ENCODE data around the gene DDX39B.
"Not testable (repeated sequence)": the region's sequence is repeated elsewhere in the genome, so short reads cannot be mapped to it uniquely, and the experiment has no call there.

The DDX39B gene

DNA sequence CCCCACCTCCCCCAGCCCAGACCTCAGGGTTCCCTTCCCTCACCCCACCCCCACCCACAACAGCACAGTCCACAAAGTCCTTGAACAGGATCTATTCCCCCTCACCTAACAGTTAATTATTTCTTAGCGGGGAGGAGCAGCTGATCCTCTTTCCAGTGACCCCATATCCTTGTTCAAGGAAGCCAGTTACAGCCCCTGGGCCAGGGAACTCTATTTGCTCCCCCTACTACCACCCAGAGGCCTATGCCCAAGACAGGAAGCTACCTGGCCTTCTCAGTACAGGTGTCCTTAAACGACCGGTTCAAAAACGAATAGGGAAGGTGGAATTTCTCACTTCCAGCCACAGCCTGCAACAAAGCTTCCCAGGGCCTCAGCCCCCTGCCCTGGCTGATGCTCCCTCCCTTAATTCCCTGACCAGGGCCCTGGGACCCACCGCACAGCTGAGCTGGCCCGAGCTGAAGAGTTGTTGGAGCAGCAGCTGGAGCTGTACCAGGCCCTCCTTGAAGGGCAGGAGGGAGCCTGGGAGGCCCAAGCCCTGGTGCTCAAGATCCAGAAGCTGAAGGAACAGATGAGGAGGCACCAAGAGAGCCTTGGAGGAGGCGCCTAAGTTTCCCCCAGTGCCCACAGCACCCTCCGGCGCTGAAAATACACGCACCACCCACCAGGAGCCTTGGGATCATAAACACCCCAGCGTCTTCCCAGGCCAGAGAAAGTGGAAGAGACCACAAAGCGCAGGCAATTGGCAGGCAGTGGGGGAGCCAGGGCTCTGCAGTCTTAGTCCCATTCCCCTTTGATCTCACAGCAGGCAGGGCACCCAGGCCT, 12.3 kb downstream of the DDX39B start:
- DNase-seq, result no peak

DNA sequence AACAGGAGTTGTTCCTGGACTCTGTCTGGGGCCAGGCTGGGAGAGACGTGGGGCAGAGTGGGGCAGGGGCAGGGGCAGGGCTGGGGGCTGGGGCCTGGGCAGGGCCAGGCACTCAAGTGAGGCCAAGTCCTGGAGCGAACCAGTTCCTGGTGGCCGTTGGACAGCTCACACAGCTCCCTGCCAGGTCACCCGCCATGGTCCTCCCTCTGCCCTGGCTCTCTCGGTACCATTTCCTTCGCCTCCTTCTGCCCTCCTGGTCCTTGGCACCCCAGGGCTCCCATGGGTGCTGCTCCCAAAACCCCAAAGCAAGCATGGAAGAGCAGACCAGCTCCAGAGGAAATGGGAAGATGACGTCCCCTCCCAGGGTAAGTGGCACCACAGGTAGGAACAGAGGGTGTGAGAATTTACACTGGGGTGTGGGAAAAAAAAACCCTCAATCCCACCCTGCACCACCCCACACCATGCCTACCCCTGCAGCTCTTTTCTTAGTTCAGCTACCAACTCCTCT, 12.9 kb downstream of the DDX39B start, which contains the start of gene MCCD1:
MCCD1 (plus strand) TSS at position 142 of the 508 bp plus-strand sequence; CDS start at position 195, 53 bp downstream.
- no peak for DNase-seq

DNA sequence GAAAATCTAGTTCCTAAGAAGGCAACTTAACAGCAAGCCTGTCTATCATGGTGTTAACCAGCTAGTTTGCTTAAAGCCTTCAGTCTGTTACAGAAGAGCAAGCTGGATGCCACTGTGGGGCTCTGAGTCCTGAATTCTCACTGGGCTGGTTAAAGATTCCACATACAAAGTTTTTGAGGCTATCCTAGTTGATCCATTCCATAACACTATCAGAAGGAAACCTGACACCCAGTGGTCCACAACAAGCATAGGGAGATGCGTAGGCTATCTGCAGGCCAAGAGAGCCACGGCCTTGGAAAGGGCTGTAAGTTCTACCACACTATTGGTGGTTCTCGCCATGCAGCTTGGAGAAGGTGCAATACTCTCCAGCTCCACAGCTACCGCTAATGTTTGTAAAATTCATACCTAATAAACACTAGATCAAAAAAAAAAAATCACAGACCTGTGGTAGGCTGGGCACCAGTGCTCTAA, 13.5 kb downstream of the DDX39B start:
- DNase-seq, result no peak

DNA sequence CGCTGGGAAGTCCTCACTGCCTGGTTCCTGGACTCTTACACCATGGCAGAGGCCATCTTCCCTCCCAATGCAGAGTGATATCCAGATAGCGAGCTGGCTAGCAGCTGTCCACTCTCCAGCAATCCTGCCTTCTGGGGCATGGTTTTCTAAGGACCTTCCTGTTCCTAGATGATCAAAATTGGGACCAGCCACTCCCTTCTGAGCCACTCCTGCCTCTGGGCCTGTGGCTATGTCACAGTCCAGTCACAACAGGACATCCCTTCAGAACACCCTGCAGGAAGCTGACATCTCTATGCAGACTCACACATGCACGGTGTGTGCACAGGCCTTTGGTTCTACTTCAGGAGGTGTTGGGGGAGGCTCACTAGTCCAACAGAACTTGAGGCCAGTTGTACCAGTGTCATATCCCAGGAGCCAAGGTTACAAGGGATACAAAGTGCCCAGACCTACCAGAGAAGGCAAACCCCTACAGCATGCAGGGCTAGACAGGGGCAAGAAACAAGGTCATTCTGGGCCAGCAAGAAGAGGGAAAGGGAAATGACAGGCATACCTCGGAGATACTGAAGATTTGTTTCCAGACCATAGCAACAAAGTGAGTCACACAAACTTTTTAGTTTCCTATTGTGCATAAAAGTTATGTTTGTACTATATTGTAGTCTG, 15.7 kb downstream of the DDX39B start:
- no peak for DNase-seq

DNA sequence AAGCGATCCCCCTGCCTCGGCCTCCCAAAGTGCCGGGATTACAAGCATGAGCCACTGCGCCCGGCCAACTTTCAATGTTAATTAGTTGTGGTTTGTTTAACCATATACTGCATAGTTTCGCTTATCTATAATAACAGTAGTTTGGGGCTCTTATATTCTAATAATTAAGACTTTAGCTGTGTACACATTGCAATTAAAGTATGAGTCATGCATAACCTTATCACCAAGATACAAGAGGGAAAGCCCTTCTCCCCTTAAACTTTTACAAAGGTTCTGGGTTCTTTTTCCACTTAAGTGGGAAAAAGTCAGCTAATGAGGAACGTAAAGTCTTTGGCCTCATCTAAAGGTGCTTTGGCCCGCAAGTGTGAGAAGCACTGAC, 16.3 kb downstream of the DDX39B start:
- no peak for DNase-seq

DNA sequence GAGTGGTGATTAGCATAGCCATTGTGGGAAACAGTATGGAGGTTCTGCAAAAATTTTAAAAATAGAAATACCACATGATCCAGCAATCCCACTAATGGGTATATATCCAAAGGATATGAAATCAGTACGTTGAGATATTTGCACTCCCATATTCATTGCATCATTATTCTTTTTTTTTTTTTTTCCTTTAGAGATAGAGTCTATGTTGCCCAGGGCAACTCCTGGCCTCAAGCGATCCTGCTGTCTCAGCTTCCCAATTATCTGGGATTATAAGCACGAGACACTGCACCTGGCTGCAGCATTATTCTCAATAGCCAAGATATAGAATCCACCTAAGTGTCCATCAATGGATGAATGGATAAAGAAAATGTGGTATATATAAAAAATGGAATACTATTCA, 20.0 kb downstream of the DDX39B start:
- no peak for DNase-seq

DNA sequence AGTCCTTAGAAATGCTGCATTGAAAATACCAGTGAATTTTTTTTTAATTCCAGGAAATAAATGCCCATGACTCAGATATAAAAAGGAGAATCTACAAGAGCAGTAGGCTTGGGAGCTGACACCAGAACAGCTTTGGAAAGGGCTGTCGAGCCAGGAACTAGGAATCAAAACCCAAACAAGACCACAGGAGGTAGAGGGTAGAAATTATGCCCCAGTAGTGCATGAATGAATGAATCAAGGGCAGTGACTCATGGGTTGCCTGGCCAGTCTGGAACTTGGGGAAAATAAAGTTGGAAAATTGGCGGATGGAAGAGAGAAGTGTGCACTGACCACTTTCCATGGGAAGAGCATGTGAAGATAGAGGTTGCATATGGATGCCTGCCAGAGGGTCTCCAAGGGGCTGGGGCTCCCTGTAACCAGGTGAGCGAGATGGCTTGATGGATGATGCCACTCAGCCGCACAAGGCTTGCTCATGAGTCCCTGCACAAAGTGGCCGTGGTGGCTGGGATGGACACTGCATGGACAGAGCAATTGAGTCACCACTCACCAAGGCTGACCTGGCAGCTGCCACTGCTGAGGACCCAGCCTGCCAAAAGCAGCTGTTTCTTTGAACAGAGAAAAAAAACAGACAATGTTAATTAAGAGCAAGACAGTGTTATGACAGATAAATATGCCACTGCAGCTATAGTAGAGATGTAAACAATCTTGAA, 28.2 kb downstream of the DDX39B start:
- no peak for DNase-seq

DNA sequence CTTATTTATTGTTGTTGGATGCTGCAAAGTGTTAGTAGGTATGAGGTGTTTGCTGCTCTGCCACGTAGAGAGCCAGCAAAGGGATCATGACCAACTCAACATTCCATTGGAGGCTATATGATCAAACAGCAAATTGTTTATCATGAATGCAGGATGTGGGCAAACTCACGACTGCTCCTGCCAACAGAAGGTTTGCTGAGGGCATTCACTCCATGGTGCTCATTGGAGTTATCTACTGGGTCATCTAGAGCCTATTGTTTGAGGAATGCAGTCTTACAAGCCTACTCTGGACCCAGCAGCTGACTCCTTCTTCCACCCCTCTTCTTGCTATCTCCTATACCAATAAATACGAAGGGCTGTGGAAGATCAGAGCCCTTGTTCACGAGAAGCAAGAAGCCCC, 31.8 kb downstream of the DDX39B start:
- DNase-seq, result no peak

DNA sequence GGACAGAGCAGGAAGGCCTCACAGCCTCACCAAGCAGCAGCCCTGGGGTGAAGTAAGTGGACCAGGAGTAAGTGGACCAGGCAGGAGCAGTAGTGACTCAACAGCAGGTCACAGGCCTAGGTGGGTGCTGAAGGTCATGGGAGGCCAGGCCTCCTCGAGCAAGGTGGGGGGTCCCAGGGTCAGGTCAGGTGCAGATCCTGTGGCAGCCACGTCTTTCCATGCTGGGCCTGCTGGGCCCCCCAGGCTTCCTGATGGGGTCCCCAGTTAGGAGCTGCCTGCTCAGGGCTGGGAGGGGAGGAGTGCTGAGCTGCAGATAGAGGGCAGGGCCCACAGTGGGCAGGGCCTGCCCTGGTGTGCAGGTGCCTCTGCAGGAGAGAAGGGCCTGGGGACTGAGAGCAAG, 32.8 kb downstream of the DDX39B start:
- not testable (repeated sequence) for DNase-seq

DNA sequence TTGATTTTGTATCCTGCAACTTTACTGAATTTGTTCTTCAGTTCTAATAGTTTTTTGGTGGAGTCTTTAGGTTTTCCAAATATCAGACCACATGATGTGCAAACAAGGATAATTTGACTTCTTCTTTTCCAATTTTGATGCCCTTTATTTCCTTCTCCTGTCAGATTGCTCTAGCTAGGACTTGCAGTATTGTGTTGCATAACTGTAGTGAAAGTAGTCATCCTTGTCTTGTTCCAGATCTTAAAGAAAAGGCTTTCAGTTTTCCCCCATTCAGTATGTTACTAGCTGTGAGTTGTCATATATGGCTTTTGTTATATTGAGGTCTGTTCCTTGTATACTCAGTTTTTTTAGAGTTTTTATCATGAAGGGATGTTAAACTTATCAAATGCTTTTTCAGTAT, 39.2 kb downstream of the DDX39B start:
- DNase-seq, result no peak

DNA sequence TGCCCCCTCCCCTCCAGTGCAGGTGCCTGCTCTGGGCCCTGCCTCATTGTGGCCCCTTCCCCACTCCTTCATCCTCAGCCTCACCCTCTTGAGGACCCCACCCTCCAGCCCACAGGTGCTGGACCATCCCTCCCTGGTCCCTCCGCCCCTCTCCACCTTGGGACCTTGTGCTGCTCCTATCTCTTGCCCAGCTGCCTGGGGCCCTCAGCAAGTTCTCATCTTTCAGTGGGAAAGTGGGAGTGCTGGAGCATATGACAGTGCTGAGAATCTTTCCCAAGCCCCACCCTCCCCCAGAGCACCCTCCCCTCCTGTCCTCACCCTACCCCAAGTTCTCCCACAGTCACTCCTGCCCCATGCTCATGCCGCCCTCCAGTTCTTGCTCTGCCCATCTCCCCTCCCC, 42.2 kb downstream of the DDX39B start:
- DNase-seq, result not testable (repeated sequence)

DNA sequence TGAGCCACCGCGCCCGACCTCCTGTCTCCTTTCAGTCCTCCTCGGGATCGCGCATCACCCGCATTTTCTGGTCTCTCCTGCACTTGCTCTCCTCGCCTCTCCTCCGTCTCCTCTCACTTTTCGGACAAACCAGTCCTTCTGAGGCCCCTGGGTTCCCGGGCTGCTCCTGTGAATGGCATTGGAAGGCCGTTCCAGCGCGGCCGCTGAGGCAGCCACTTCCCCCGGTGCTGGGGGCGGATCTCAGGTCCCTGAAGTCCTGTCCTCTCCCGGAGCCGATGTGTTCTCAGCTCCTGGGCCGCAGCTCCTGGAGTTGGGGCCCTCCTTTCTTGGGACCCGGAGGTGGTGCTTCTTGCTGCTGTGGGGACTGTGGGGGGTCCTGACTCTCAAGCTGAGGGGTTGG, 43.1 kb downstream of the DDX39B start:
- DNase-seq, result peak in 2 of 51 donors; percentile 2 to 4

DNA sequence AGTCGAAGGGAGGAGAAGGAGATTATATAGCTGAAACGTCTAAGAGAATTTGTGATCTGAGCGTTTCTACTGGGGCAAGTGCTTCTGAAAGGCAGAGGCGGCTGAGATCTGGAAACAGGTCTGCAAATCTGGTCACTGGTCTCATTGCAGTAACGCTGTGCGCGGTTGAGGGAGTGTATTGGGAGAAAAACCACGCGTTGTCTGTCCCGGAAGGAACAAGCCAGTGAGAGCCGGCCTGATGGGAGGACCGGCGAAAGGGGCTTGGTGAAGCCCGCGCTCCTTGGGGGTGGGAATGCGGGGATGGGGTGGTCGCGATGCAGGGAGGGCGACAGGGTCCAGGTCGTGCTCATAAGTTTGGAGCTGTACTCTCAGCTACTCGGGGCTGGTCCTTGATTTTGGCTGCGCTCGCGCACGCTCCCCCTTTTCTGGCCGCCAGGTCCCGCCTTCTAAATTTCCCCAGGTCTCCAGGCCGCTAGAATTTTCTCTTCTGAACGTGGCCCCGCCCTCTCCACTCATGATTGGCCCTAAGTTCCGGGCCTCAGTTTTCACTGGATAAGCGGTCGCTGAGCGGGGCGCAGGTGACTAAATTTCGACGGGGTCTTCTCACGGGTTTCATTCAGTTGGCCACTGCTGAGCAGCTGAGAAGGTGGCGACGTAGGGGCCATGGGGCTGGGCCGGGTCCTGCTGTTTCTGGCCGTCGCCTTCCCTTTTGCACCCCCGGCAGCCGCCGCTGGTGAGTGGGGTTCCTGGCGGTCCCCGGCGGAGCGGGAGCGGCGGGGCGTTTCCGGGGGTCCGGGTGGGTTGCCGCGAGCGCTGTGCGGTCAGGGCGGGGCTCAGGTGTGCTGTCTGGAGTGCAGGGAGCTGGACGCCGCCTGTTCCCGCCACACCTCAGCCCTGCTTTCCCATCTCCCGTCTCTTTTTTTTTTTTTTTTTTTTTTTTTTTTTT, 44.0 kb downstream of the DDX39B start, which contains the start of gene MICB:
MICB (plus strand) TSS at position 615 of the 946 bp plus-strand sequence; CDS start at position 664, 49 bp downstream.
- peak in 27 of 51 donors; percentile 5 to 51 (median 23) for DNase-seq

DNA sequence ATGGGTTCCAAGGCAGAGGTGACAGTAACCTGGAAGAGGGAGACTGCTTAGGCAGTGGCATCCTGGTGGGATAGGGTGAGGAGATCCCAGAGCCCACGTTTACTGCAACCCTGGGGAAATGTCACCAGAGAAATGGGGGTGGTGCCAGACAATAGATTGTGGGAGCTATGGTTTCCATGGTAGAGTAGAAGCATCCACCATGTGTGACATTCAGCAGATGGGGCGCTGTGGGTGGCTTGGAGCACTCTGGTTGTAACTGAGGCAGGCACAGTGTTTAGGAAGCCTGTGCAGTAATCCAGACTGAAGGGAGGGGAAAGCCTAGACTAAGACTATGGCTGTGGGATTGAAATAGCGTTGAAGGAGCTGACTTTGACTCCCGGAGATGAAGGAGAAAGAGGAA, 45.0 kb downstream of the DDX39B start:
- DNase-seq, result peak in 1 of 51 donors; percentile 8

DNA sequence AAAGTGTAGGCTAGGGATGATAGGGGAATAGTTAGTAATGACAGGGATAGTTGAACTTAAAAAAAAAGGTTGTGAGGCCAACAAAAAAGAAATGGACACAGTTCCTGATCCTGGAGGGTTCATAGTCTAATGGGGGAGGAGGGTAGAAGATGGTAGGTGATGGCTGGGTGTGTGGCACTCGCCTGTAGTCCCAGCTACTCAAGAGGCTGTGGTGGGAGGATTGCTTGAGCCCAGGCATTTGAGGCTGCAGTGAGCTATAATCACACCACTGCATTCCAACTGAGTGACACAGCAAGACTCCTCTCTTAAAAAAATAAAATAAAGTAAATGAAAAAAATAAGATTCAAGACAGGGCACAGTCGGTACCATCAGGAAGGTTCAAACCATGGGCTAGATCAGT, 46.2 kb downstream of the DDX39B start:
- DNase-seq, result no peak

DNA sequence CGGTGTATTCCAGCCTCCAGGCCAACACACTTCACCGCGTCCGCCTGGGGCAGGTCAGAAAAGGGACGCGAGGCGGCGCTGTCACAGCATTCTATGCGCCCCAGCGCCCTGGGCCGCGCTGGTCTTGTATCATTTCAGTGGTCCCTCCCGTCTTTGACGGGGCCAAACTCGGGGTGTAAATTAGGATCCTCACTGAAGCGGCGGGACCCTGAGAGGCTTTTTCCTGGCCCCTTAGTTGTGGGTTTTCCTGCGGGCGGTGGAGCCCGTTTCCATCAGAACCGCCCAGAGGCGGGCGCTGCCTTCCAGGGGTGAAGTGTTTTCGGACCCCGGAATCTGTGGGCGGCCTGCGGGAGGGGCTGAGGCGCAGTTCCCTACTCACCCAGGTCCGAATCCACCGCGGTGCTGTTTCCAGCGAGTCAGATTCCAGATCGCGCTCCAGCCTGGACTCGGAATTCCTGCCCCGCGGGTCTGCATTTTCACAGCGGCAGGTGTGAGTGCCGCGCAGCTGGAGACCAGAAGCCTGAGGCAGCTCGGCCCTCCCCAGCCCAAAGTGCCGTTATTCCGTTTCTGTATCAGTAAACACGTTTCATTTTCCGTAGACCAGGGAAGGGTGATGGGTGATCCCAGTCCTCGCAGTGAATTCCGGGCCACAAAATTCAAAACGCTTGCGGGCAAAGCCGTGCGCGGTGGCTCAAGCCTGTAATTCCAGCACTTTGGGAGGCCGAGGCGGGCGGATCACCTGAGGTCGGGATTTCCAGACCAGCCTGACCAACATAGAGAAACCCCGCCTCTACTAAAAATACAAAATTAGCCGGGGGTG, 47.7 kb downstream of the DDX39B start:
- DNase-seq, result peak in 28 of 51 donors; percentile 5 to 53 (median 30)

DNA sequence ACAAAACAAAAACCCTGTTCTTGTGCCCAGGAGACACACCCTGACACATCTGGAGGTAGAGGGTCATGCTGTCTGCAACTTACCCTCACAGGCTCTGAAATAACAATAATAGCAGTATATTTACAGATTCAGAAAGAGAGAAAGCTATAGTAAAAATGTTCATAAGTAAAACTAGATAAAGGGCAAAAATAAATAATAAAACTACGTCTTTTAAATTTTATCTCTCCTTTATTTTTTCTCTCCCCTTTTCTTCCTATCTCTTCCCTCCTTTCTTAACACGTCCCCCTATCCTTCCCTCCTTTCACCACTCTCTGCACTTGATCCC, 48.3 kb downstream of the DDX39B start:
- DNase-seq, result not testable (repeated sequence)

DNA sequence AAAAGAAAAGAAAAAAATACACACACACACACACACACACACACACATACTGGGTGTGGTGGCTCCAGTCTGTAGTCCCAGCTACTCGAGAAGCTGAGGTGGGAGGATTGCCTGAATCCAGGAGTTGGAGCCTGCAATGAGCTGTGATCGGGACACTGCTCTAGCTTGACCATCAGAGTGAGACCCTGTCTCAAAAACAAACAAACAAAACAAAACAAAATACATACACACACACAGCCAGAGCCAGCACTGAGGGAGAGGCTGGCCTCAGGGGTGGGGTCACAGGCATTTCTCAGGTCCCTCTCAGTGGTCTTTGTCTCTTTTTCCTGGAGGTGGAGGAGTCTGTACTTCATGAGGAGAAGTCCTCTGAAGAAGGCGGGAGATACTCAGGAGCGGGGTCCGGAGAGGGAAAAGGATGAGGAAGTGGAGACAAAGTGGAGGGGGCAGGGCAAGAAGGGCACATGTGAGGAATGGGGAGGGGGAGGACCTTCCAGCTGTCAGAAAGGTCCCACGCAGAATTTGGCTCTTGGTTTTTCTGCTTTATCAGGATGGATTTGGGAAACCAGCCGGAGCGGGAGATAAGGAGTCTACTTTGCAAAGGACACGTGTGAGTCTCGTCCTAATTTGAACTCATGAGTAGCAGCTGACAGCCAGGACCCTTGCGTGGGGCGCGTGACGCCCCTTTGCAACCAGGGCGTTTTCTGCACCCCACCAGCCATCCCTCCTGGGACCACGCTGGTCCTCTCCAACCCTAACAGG, 51.5 kb downstream of the DDX39B start:
- DNase-seq, result no peak

DNA sequence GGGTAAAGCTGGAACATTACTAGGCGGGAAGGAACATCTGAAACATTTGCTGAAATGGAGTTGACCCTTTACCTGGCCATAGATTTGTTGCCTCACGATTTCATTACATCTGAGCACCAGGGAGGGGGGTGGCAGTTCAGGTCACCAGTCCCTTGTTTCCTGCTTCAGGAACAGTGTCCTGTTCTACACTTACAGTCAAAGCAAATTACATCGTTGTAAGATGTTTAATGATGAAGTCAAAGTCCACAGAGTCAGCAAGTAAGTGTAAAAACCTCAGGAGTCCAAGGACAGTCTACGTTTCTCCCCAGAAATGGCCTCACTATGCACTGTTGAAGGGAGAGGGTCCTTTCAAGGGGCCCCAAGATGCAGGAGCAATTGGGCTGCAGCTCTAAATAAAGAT, 52.7 kb downstream of the DDX39B start:
- no peak for DNase-seq

All from hypothalamus (tissue), 51 donors.